Endothelial cell of umbilical vein (primary cell): ENCODE data around the gene CMC4. TPM values are rescaled to one million over a fixed set of nuclear protein-coding genes. Genes with fewer than 3 reads are reported as not detected.

ENCODE experiments used
- BruUV-seq: library from RNA; stranded (reverse); fragments of 400-500 nt; replicated peaks from 2 replicates; lab custom pipeline; 2021; lab: Mats Ljungman, UMichigan
- CTCF ChIA-PET: fragments of 300-600, 350-600 bp; sonication (Branson Sonifier 250); formaldehyde crosslinking; loops from one replicate; lab custom pipeline; 2021; ENCODE audit warnings: antibody characterized with exemption, inconsistent platforms; lab: Charles Lee
- POLR2A ChIA-PET: fragments of 300-600, 350-600 bp; sonication (Branson Sonifier 250); formaldehyde crosslinking; loops from one replicate; lab custom pipeline; 2021; ENCODE audit warnings: antibody characterized with exemption, inconsistent platforms; lab: Charles Lee
- DNase-seq: peaks from one replicate; pipeline ENCODE4 v3.0.0-alpha.2; 2011; ENCODE audit warnings: low read depth, low spot score
- FAIRE-seq: peaks from 2 replicates; lab custom pipeline; 2011; peaks lifted over from hg19 to GRCh38; lab: Jason Lieb, UNC
- H2AFZ ChIP-seq: 2 replicates; pipeline ENCODE4 v1.6.0; 2012; ENCODE audit warnings: low read depth, low read length, control low read depth, inconsistent platforms
- H3K27ac ChIP-seq: 2 replicates; pipeline ENCODE4 v1.5.1; 2011; ENCODE audit warnings: low read depth, mild to moderate bottlenecking, control low read depth, low read length, moderate library complexity; ENCODE audit not compliant: insufficient read depth
- H3K27me3 ChIP-seq, 2 experiments: 2 replicates each; pipeline versions ENCODE4 v1.6.0 to v1.6.1; 2011; ENCODE audit warnings: low read length in 2 of 2, mixed read lengths in 1 of 2; ENCODE audit not compliant: control insufficient read depth in 2 of 2, insufficient read depth in 2 of 2
- H3K36me3 ChIP-seq, 2 experiments: 2 replicates in 1 of 2; 3 replicates in 1 of 2; pipeline ENCODE4 v1.5.1; 2011; ENCODE audit warnings: low read length in 2 of 2, mild to moderate bottlenecking in 1 of 2, moderate library complexity in 1 of 2; ENCODE audit not compliant: control insufficient read depth in 2 of 2, insufficient read depth in 2 of 2; ENCODE audit errors: extremely low read depth in 1 of 2
- H3K4me1 ChIP-seq: 3 replicates; pipeline ENCODE4 v1.5.1; 2011; ENCODE audit warnings: mild to moderate bottlenecking, low read length; ENCODE audit not compliant: control insufficient read depth, insufficient read depth; ENCODE audit errors: extremely low read depth
- H3K4me2 ChIP-seq: 2 replicates; pipeline ENCODE4 v1.6.1; 2011; ENCODE audit warnings: low read length, control low read depth, mixed read lengths; ENCODE audit not compliant: insufficient read depth
- H3K4me3 ChIP-seq, 3 experiments: fragments of 200-600 bp in 1 of 3; sonication (generic), shearing (Covaris generic) in 1 of 3; replicated peaks in 1 of 3; 2 replicates each; pipeline ENCODE4 v1.5.1; 2011 to 2016; ENCODE audit warnings: control low read depth in 3 of 3, low read length in 3 of 3, mild to moderate bottlenecking in 2 of 3, inconsistent platforms in 1 of 3, low read depth in 1 of 3, moderate library complexity in 1 of 3; ENCODE audit not compliant: insufficient read depth in 1 of 3
- H3K79me2 ChIP-seq: 2 replicates; pipeline ENCODE4 v1.6.0; 2012; ENCODE audit warnings: low read length, inconsistent platforms; ENCODE audit not compliant: control insufficient read depth, insufficient read depth
- H3K9ac ChIP-seq: replicated peaks from 2 replicates; pipeline ENCODE3; 2011; ENCODE audit warnings: low read length, control low read depth; ENCODE audit not compliant: insufficient read depth; ENCODE audit errors: extremely low read depth
- H3K9me1 ChIP-seq: replicated peaks from 3 replicates; pipeline ENCODE4 v1.6.0; 2011; ENCODE audit warnings: mild to moderate bottlenecking, low read length; ENCODE audit not compliant: control insufficient read depth, insufficient read depth; ENCODE audit errors: extremely low read depth
- H3K9me3 ChIP-seq: replicated peaks from 2 replicates; pipeline ENCODE4 v1.5.1; 2012; ENCODE audit warnings: low read length, inconsistent platforms; ENCODE audit not compliant: control insufficient read depth, insufficient read depth
- H4K20me1 ChIP-seq: replicated peaks from 2 replicates; pipeline ENCODE3; 2011; ENCODE audit warnings: mild to moderate bottlenecking, low read length; ENCODE audit not compliant: control insufficient read depth, insufficient read depth; ENCODE audit errors: extremely low read depth
- CTCF ChIP-seq, 2 donors: IDR thresholded peaks; 1 replicate in 1 of 2; 2 replicates in 1 of 2; pipeline ENCODE4 v1.5.1; 2011; ENCODE audit warnings: low read length in 2 of 2, mild to moderate bottlenecking in 2 of 2, moderate library complexity in 2 of 2, control low read depth in 1 of 2, inconsistent platforms in 1 of 2, low read depth in 1 of 2; ENCODE audit not compliant: insufficient read depth in 1 of 2; ENCODE audit errors: extremely low read depth in 1 of 2
- EZH2 ChIP-seq: IDR thresholded peaks from 2 replicates; pipeline ENCODE4 v1.6.1; 2012; ENCODE audit warnings: borderline replicate concordance, low read depth, mild to moderate bottlenecking, moderate library complexity, low read length, inconsistent platforms; ENCODE audit not compliant: severe bottlenecking
- FOS ChIP-seq: IDR thresholded peaks from 2 replicates; pipeline ENCODE4 v1.6.1; 2011; ENCODE audit warnings: mild to moderate bottlenecking, low read length, moderate library complexity, borderline replicate concordance; ENCODE audit not compliant: insufficient read depth
- GATA2 ChIP-seq: IDR thresholded peaks from 2 replicates; pipeline ENCODE4 v1.7.0; 2011; ENCODE audit warnings: low read depth, mild to moderate bottlenecking, moderate library complexity, mixed read lengths, low read length; ENCODE audit not compliant: insufficient read length, insufficient read depth
- JUN ChIP-seq: IDR thresholded peaks from 2 replicates; pipeline ENCODE4 v1.6.1; 2011; ENCODE audit warnings: borderline replicate concordance, low read depth; ENCODE audit not compliant: insufficient read length, insufficient read depth
- MAX ChIP-seq: IDR thresholded peaks from 2 replicates; pipeline ENCODE4 v1.6.1; 2011; ENCODE audit not compliant: insufficient read depth, insufficient read length
- MYC ChIP-seq: IDR thresholded peaks from one replicate; pipeline ENCODE4 v1.6.1; 2011; ENCODE audit warnings: mild to moderate bottlenecking, low read depth, low read length
- POLR2A ChIP-seq: IDR thresholded peaks from 2 replicates; pipeline ENCODE4 v1.6.1; 2012; ENCODE audit warnings: low read depth, mild to moderate bottlenecking, control low read depth, low read length
- POLR2AphosphoS5 ChIP-seq: IDR thresholded peaks from 2 replicates; pipeline ENCODE4 v1.6.1; 2012; ENCODE audit warnings: low read depth, mild to moderate bottlenecking, control low read depth, low read length, moderate library complexity; ENCODE audit not compliant: insufficient read depth
- dilution Hi-C: fragments of 300-500 bp; cut with MboI; formaldehyde crosslinking; loops from one replicate; pipeline ENCODE4 v1.15.0; 2019; ENCODE audit warnings: low sequenced_read_pairs; ENCODE audit not compliant: extremely low pct_ligation_motif_present
- intact Hi-C: fragments of 100-400 bp; cut with micrococcal nuclease; formaldehyde crosslinking; loops from one replicate; pipeline ENCODE4 v1.10.0; 2022
- polyA plus RNA-seq, 4 experiments: library from polyadenylated mRNA; depleted of rRNA in 3 of 4; stranded (reverse) in 3 of 4; unstranded in 1 of 4; fragments of >200 nt; gene quantifications; 2 replicates each; pipeline versions ENCODE4 v1.2.1 to v1.2.3, GENCODE V29; 2011 to 2012; ENCODE audit warnings: missing spikeins in 1 of 4
- total RNA-seq: library from RNA; stranded (reverse); gene quantifications from 2 replicates; pipeline ENCODE4 v1.2.3, GENCODE V29; 2021

CMC4 gene
- total and polyA plus RNA-seq, 2 donors (not counting 3 experiments of a cell fraction or from before 2014, with no cell fraction given) = 3.2 to 6.7 TPM

GRCh38 chrX:155061760-155062159 is 9.2 kb downstream of the CMC4 start:
- TF ChIP-seq POLR2A (no peak), MYC (no peak), JUN (no peak), CTCF (IDR thresholded peaks at IDR 0.05; ENCODE audit: extremely low read depth in 1 of 2, insufficient read depth in 1 of 2, low read depth in 1 of 2, low read length in 2 of 2) (no peak), EZH2 (no peak), FOS (no peak), POLR2AphosphoS5 (no peak), MAX (no peak), GATA2 (no peak)
- H4K20me1 ChIP-seq = no peaks in the 10 kb centered on the region
- H3K27ac ChIP-seq = no peak overlapping the region
- no peaks in the 10 kb centered on the region for H3K9me3 ChIP-seq
- peaks cover 5% of the 10 kb centered on the region for H3K4me1 ChIP-seq
- H2AFZ ChIP-seq = no peak overlapping the region
- no peak for DNase-seq
- dilution Hi-C loops = no loop called here
- ChIA-PET CTCF (interaction anchor here (1.8 kb wide), 1 partner anchor 13 kb away, joined by 5 read pairs; no protein-coding TSS in a partner anchor), POLR2A (no interaction called here)
- intact Hi-C loops = no loop called here
- no peak overlapping the region for H3K4me3 ChIP-seq
- BruUV-seq = no TSS peak
- no peaks in the 10 kb centered on the region for H3K36me3 ChIP-seq
- H3K9ac ChIP-seq = no peak overlapping the region
- no peaks in the 10 kb centered on the region for H3K27me3 ChIP-seq
- no peaks in the 10 kb centered on the region for H3K9me1 ChIP-seq
- no peak overlapping the region for H3K4me2 ChIP-seq
- no peak for FAIRE-seq
- H3K79me2 ChIP-seq = no peaks in the 10 kb centered on the region
